HG03064 (cell line): Measurements from ENCODE around the gene AOAH.
A peak's percentile ranks its signal among the peaks of the same experiment; 100 is the strongest.
"Not testable (repeated sequence)": the region's sequence is repeated elsewhere in the genome, so short reads cannot be mapped to it uniquely, and the experiment has no call there.

Experiments used
- ATAC-seq: cut with Tn5 transposase; IDR thresholded peaks from one replicate; pipeline ENCODE4 v1.9.1; 2021; ENCODE audit warnings: low read depth; ENCODE audit not compliant: unreplicated experiment

The AOAH gene

GRCh38 chr7:36741866-36742265 is 17.6 kb upstream of the AOAH start:
- ATAC-seq = no peak

- no peak for ATAC-seq
Measured at GRCh38 chr7:36739351-36739750, 15.1 kb upstream of the AOAH start.

GRCh38 chr7:36736899-36737211 is 12.6 kb upstream of the AOAH start:
- ATAC-seq = peak; percentile 79

GRCh38 chr7:36736090-36736898 is 12.0 kb upstream of the AOAH start:
- no peak for ATAC-seq

- ATAC-seq = no peak
Measured at GRCh38 chr7:36735172-36735571, 10.9 kb upstream of the AOAH start.

- ATAC-seq = no peak
Measured at GRCh38 chr7:36734731-36735130, 10.4 kb upstream of the AOAH start.

GRCh38 chr7:36733411-36733810 is 9.1 kb upstream of the AOAH start:
- no peak for ATAC-seq

- no peak for ATAC-seq
Measured at GRCh38 chr7:36732806-36733205, 8.5 kb upstream of the AOAH start.

GRCh38 chr7:36730046-36730445 is 5.8 kb upstream of the AOAH start:
- ATAC-seq = no peak

GRCh38 chr7:36728143-36728542 is 3.8 kb upstream of the AOAH start:
- ATAC-seq = no peak

GRCh38 chr7:36726806-36727503 is 2.7 kb upstream of the AOAH start:
- ATAC-seq = no peak

- no peak for ATAC-seq
Measured at GRCh38 chr7:36726311-36726710, 2.0 kb upstream of the AOAH start.

- no peak for ATAC-seq
Measured at GRCh38 chr7:36724996-36725395, 702 bp upstream of the AOAH start.

GRCh38 chr7:36723291-36723690 is 1.0 kb downstream of the AOAH start:
- no peak for ATAC-seq

- no peak for ATAC-seq
Measured at GRCh38 chr7:36719083-36719632, 5.1 kb downstream of the AOAH start.

- ATAC-seq = no peak
Measured at GRCh38 chr7:36717586-36717985, 6.7 kb downstream of the AOAH start.

GRCh38 chr7:36716802-36717201 is 7.5 kb downstream of the AOAH start:
- ATAC-seq = not testable (repeated sequence)

GRCh38 chr7:36712015-36712414 is 12.3 kb downstream of the AOAH start:
- no peak for ATAC-seq

GRCh38 chr7:36711256-36711655 is 13.0 kb downstream of the AOAH start:
- ATAC-seq = no peak

GRCh38 chr7:36710186-36710791 is 14.0 kb downstream of the AOAH start:
- no peak for ATAC-seq

GRCh38 chr7:36708767-36709166 is 15.5 kb downstream of the AOAH start:
- ATAC-seq = no peak

- no peak for ATAC-seq
Measured at GRCh38 chr7:36707898-36708297, 16.4 kb downstream of the AOAH start.
